Measurements from ENCODE around the gene CACUL1.
"Not testable (repeated sequence)": the region's sequence is repeated elsewhere in the genome, so short reads cannot be mapped to it uniquely, and the experiment has no call there.

CACUL1 gene

GRCh38 chr10:118754556-118755423 is at the start of gene CACUL1:
Gene CACUL1, minus strand, starts transcription at chr10:118754970. Its CDS starts 208 bp downstream, at chr10:118754762.
- in situ Hi-C loops (cut with MboI; ENCODE audit: low sequenced_read_pairs): no loop called here

DNA sequence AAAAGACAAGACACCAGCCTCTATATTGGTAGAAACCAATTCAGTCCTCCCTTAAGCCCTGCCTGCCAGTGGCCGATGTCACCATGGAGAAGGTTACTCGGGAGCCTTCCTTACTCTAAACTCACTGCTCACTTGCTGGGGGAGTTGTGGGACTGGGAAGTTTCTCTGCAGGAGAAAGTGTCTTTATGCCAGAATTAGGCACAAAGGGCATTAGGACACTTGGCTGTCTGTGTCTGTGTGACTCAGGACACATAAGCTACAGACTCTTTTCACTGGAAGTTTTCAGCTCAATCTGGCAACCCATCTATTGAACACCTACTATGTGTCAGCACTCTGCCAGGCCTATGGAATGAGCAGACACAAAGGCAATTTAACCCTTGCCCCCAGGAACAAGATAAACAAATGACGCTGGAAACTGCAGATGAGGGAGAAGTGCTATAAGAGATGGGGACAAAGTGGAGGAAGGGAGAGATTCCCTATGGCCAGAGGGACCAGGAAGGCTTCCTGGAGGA is 49.5 kb upstream of the CACUL1 start:
- in situ Hi-C loops (cut with MboI; ENCODE audit: low sequenced_read_pairs): loop anchor here (25.0 kb wide), 1 partner anchor 242 kb away; no protein-coding TSS in a partner anchor

GRCh38 chr10:118802126-118802793 is 47.5 kb upstream of the CACUL1 start:
- in situ Hi-C loops (cut with MboI; ENCODE audit: low sequenced_read_pairs): loop anchor here (25.0 kb wide), 1 partner anchor 240 kb away; no protein-coding TSS in a partner anchor

GRCh38 chr10:118800920-118801319 is 46.1 kb upstream of the CACUL1 start:
- in situ Hi-C loops (cut with MboI; ENCODE audit: low sequenced_read_pairs): loop anchor here (25.0 kb wide), 1 partner anchor 239 kb away; no protein-coding TSS in a partner anchor

- in situ Hi-C loops (cut with MboI; ENCODE audit: low sequenced_read_pairs): loop anchor here (25.0 kb wide), 1 partner anchor 237 kb away; no protein-coding TSS in a partner anchor
These were observed 45.0 kb upstream of the CACUL1 start for GRCh38 chr10:118799777-118800176.

GRCh38 chr10:118798231-118798662 is 43.5 kb upstream of the CACUL1 start:
- in situ Hi-C loops (cut with MboI; ENCODE audit: low sequenced_read_pairs): no loop called here

GRCh38 chr10:118794971-118795370 is 40.2 kb upstream of the CACUL1 start:
- in situ Hi-C loops (cut with MboI; ENCODE audit: low sequenced_read_pairs): not testable (repeated sequence)

DNA sequence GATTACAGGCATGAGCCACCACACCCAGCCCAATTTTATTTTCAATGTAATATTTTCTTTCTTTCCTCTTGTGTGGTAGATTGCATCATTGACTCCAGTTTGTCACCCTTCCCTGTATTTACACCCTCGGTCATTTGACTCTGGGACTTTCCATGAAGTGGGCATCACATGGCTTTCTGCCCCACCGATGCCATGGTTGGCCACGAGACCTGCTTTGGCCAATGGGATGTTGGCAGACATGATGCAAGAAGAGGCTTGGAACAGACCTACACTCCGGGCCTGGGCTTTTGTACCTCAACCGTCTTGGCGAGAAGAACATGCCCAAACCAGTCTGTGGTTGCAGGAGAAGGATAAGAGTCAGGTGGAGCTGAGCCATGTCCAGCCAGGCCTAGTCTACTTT is 38.8 kb upstream of the CACUL1 start:
- in situ Hi-C loops (cut with MboI; ENCODE audit: low sequenced_read_pairs): no loop called here

DNA sequence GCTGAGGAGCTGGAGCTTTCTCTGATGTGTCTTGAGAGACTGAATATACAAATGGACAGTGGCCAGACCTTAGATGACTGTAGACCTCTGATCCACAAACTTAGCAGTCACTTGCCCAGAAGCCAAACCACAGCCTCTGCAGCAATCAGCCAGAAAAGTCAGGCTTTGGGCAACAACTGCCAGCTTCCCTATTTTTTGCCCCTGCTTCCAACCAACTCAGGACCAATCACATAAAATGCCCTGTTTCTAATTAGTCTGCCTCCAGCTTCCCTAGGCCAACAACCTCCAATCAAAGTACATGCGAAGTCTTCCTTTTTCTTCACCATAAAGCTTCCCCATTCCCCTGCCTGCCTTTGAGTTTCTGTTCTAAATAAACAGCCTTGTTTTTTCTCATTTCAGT is 37.8 kb upstream of the CACUL1 start:
- in situ Hi-C loops (cut with MboI; ENCODE audit: low sequenced_read_pairs): no loop called here

DNA sequence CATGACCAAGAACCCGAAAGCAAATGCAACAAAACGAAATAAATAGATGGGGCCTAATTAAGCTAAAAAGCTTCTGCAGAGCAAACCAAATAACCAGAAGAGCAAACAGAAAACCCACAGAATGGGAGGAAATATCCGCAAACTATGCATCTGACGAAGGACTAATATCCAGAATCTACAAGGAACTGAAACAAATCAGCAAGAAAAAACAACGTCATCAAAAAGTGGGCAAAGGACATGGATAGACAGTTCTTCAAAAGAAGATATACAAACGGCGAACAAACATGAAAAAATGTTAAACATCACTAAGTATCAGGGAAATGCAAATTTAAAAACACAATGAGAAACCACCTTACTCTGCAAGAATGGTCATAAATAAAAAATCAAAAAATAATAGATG is 35.3 kb upstream of the CACUL1 start:
- in situ Hi-C loops (cut with MboI; ENCODE audit: low sequenced_read_pairs): no loop called here

DNA sequence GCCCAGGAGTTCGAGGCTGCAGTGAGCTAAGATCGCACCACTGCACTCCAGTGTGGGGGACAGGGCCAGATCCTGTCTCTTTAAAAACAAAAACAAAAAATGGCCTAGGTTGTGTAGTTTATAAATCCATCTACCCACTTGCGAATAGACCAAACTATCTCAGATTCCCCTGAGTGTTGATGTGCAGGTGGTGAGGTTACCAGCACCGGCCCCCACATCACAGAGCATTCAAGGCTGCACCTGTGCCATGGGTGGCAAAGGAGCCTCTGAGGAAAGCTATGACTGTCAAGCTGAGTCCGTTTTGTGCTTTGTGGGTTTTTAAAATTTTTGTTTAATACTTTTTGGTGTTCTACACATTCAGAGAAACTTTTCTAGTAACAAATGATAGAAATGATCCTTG is 30.8 kb upstream of the CACUL1 start:
- in situ Hi-C loops (cut with MboI; ENCODE audit: low sequenced_read_pairs): no loop called here

- in situ Hi-C loops (cut with MboI; ENCODE audit: low sequenced_read_pairs): no loop called here
These were observed 29.2 kb upstream of the CACUL1 start for GRCh38 chr10:118783776-118784545.

DNA sequence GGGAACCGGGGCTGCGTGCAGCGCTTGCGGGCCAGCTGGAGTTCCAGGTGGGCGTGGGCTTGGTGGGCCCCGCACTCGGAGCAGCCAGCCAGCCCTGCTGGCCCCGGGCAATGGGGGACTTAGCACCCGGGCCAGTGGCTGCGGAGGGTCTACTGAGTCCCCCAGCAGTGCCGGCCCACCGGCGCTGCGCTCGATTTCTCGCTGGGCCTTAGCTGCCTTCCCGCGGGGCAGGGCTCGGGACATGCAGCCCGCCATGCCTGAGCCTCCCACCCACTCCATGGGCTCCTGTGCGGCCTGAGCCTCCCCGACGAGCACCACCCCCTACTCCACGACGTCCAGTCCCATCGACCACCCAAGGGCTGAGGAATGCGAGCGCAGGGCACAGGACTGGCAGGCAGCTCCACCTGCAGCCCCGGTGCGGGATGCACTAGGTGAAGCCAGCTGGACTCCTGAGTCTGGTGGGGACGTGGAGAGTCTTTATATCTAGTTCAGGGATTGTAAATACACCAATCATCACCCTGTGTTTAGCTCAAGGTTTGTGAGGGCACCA is 28.2 kb upstream of the CACUL1 start:
- in situ Hi-C loops (cut with MboI; ENCODE audit: low sequenced_read_pairs): not testable (repeated sequence)

DNA sequence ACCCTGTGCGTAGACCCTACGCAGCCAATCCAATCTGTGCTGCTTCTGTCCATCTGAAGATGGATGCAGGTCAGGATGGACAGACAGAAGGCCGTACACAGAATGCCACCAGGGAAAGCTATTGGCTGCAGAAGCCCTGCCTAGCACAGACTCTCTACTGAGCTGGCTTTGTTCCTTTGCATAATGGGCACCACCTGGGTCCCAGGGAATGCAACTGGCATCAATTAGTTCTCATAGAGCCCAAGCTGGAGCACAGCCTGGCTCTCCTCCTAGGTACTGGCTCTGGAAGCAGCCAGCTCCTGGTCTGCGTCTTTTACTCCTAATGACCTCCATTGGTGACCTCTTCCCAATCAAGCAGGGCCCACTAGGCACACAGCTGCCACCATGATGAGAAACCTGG is 26.8 kb upstream of the CACUL1 start:
- in situ Hi-C loops (cut with MboI; ENCODE audit: low sequenced_read_pairs): no loop called here

DNA sequence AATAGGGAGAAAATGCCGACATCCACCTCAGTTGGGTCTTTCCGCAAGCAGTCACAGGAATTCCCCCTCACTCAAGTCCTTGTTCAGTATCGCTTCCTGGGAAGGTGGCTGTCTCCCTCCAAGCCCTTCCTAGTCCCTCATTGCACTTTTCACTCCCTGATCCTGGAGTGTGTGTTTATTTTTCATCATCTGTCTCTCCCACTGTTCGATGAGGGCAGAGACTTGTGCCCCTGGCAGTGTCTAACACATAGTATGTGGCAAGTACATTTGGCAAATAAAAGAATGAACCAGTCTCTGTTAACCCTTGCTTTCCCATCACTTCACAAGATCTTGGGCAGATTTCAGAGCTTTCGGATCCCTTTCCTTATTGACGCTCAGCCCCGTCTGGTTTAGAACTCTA is 24.0 kb upstream of the CACUL1 start:
- in situ Hi-C loops (cut with MboI; ENCODE audit: low sequenced_read_pairs): no loop called here

- in situ Hi-C loops (cut with MboI; ENCODE audit: low sequenced_read_pairs): no loop called here
These were observed 22.2 kb upstream of the CACUL1 start for GRCh38 chr10:118776960-118777359.

DNA sequence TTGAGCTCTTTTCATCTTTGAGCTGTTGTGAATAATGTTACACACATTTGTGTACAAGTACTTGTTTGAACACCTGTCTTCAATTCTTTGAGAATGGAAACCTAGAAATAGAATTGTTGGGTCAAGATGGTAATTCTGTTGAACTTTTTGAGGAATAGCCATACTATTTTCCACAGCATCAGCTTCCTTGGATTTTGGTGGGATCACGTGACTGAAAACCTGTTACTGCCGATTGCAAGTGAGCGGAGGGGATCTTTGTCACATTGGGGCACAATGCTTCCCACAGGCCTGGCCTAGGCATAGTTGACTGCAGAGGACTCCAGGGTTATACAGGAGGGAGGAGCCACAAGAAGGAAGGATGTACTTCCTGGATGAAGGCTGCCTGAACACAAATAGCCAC is 21.3 kb upstream of the CACUL1 start:
- in situ Hi-C loops (cut with MboI; ENCODE audit: low sequenced_read_pairs): no loop called here

- in situ Hi-C loops (cut with MboI; ENCODE audit: low sequenced_read_pairs): no loop called here
These were observed 20.7 kb upstream of the CACUL1 start for GRCh38 chr10:118775478-118775877.

DNA sequence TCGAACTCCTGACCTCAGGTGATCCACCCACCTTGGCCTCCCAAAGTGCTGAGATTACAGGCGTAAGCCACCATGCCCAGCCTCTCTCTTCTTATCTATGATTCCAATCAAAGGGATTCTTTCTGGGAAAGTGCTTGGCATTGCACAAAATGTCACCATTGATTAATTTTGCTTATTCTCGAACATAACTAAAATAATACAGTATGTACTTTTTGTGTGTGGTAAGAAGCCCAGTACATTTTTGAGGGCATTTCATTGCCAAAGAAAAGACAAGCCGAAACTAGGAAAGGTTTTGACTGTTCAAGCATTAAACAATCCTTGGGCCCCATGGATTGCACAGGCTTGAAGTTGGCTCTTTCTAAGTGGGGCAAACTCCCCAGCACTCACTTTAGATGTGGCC is 18.3 kb upstream of the CACUL1 start:
- in situ Hi-C loops (cut with MboI; ENCODE audit: low sequenced_read_pairs): no loop called here

- in situ Hi-C loops (cut with MboI; ENCODE audit: low sequenced_read_pairs): no loop called here
These were observed 17.2 kb upstream of the CACUL1 start for GRCh38 chr10:118771976-118772375.

Data from HL-60/S4 treated with phorbol 12-myristate 13-acetate at 8.2 ng/mL for 4 days and 3 days (cell line).